ENCODE measurements around the gene LYL1. TPM values are rescaled to one million over a fixed set of nuclear protein-coding genes. Genes with fewer than 3 reads are reported as not detected.

LYL1 gene
- total and polyA plus RNA-seq, 9 of the 15 experiments (the other 6 are each of a cell fraction or from before 2014, with no cell fraction given): 1.3 to 266 (median 34.0) TPM

- TF ChIP-seq CREM (IDR thresholded peaks at IDR 0.05; ENCODE audit: low read depth) (peak; percentile 81), ATF6 (CRISPR knock-in tag; IDR thresholded peaks at IDR 0.05) (0 out of 2 replicates have a peak, but pooled peaks have one; percentile 44), PCBP2 (IDR thresholded peaks at IDR 0.05; ENCODE audit: low read depth, low read length, poor library complexity, severe bottlenecking) (no peak), ZNF318 (IDR thresholded peaks at IDR 0.05; ENCODE audit: borderline replicate concordance in 1 of 2, low read depth in 1 of 2) (no peak), MTF1 (CRISPR knock-in tag; IDR thresholded peaks at IDR 0.05; ENCODE audit: borderline replicate concordance) (no peak), HDGF (IDR thresholded peaks at IDR 0.05) (no peak), EGR1 (conservative IDR thresholded peaks at IDR 0.05) (peak; percentile 86), XRCC4 (IDR thresholded peaks at IDR 0.05; ENCODE audit: extremely low read depth, insufficient read depth, insufficient read length) (no peak), TBP (optimal IDR thresholded peaks at IDR 0.05; ENCODE audit: low read depth, low read length) (no peak), ZNF695 (CRISPR knock-in tag; IDR thresholded peaks at IDR 0.05) (no peak), ZNF408 (CRISPR knock-in tag; IDR thresholded peaks at IDR 0.05; ENCODE audit: low read depth) (no peak), SOX6 (IDR thresholded peaks at IDR 0.05) (no peak)
- TF ChIP-seq, protein P1, sequence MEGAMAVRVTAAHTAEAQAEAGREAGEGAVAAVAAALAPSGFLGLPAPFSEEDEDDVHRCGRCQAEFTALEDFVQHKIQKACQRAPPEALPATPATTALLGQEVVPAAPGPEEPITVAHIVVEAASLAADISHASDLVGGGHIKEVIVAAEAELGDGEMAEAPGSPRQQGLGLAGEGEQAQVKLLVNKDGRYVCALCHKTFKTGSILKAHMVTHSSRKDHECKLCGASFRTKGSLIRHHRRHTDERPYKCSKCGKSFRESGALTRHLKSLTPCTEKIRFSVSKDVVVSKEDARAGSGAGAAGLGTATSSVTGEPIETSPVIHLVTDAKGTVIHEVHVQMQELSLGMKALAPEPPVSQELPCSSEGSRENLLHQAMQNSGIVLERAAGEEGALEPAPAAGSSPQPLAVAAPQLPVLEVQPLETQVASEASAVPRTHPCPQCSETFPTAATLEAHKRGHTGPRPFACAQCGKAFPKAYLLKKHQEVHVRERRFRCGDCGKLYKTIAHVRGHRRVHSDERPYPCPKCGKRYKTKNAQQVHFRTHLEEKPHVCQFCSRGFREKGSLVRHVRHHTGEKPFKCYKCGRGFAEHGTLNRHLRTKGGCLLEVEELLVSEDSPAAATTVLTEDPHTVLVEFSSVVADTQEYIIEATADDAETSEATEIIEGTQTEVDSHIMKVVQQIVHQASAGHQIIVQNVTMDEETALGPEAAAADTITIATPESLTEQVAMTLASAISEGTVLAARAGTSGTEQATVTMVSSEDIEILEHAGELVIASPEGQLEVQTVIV (CRISPR knock-in tag; IDR thresholded peaks at IDR 0.05; ENCODE audit: borderline replicate concordance): no peak
Measured at GRCh38 chr19:13151605-13152355, 49.1 kb upstream of the LYL1 start (continued).

Data from K562 (cell line).